ENCODE results near the gene LRRD1.
"Not testable (repeated sequence)": the region's sequence is repeated elsewhere in the genome, so short reads cannot be mapped to it uniquely, and the experiment has no call there.

LRRD1 gene

GRCh38 chr7:92156990-92157389, 22.0 kb downstream of the LRRD1 start:
- no peak for DNase-seq (ENCODE audit: low spot score)
- no peak for TF ChIP-seq CTCF (IDR thresholded peaks at IDR 0.05; ENCODE audit: extremely low read depth, missing control alignments)

GRCh38 chr7:92155108-92155739, 23.7 kb downstream of the LRRD1 start:
- TF ChIP-seq CTCF (IDR thresholded peaks at IDR 0.05; ENCODE audit: extremely low read depth, missing control alignments): no peak
- DNase-seq (ENCODE audit: low spot score): no peak

GRCh38 chr7:92150450-92151017, 28.4 kb downstream of the LRRD1 start:
- no peak for DNase-seq (ENCODE audit: low spot score)
- TF ChIP-seq CTCF (IDR thresholded peaks at IDR 0.05; ENCODE audit: extremely low read depth, missing control alignments): no peak

- DNase-seq (ENCODE audit: low spot score): no peak
- no peak for TF ChIP-seq CTCF (IDR thresholded peaks at IDR 0.05; ENCODE audit: extremely low read depth, missing control alignments)
These were observed 29.2 kb downstream of the LRRD1 start for GRCh38 chr7:92149736-92150239.

GRCh38 chr7:92143192-92143880, 35.6 kb downstream of the LRRD1 start:
- DNase-seq (ENCODE audit: low spot score): not testable (repeated sequence)

- DNase-seq (ENCODE audit: low spot score): not testable (repeated sequence)
These were observed 36.2 kb downstream of the LRRD1 start for GRCh38 chr7:92142791-92143190.

- TF ChIP-seq CTCF (IDR thresholded peaks at IDR 0.05; ENCODE audit: extremely low read depth, missing control alignments): no peak
- no peak for DNase-seq (ENCODE audit: low spot score)
These were observed 37.8 kb downstream of the LRRD1 start for GRCh38 chr7:92141161-92141560.

GRCh38 chr7:92137557-92137956, 41.4 kb downstream of the LRRD1 start:
- no peak for TF ChIP-seq CTCF (IDR thresholded peaks at IDR 0.05; ENCODE audit: extremely low read depth, missing control alignments)
- DNase-seq (ENCODE audit: low spot score): no peak

Measured in GM20000 (cell line).